ENCODE data around the gene BNIP5.

- TF ChIP-seq CTCF (conservative IDR thresholded peaks at IDR 0.05 in 1 of 2, IDR thresholded peaks at IDR 0.05 in 1 of 2; ENCODE audit: extremely low read depth in 1 of 2, insufficient read depth in 1 of 2, low read depth in 1 of 2, low read length in 2 of 2) (no peak), EZH2 (IDR thresholded peaks at IDR 0.05; ENCODE audit: borderline replicate concordance, low read length) (no peak)
Observed at GRCh38 chr6:36309900-36310299, 26.8 kb downstream of the BNIP5 start.
